Fibroblast of mammary gland (primary cell): ENCODE measurements around the gene UBE4A.

Experiments used
- DNase-seq: peaks from one replicate; pipeline ENCODE4 v3.0.0-alpha.2; 2010; ENCODE audit warnings: low read depth
- H3K4me3 ChIP-seq: 2 replicates; pipeline ENCODE4 v1.5.1; 2011; ENCODE audit warnings: low read depth, mild to moderate bottlenecking, low read length, moderate library complexity; ENCODE audit not compliant: control insufficient read depth
- CTCF ChIP-seq: conservative IDR thresholded peaks from 2 replicates; pipeline ENCODE4 v1.5.1; 2011; ENCODE audit warnings: low read depth, low read length, inconsistent platforms; ENCODE audit not compliant: control insufficient read depth, insufficient read depth

The UBE4A gene

GRCh38 chr11:118339281-118339961 is 20.0 kb upstream of the UBE4A start:
- no peak for DNase-seq
- no peak for TF ChIP-seq CTCF
- no peak overlapping the region for H3K4me3 ChIP-seq

GRCh38 chr11:118340449-118340848 is 19.0 kb upstream of the UBE4A start:
- DNase-seq = no peak
- TF ChIP-seq CTCF = no peak
- no peak overlapping the region for H3K4me3 ChIP-seq

- H3K4me3 ChIP-seq = no peak overlapping the region
Observed at GRCh38 chr11:118341261-118341660, 18.1 kb upstream of the UBE4A start.

GRCh38 chr11:118341815-118342489 is 17.4 kb upstream of the UBE4A start:
- H3K4me3 ChIP-seq = no peak overlapping the region
- TF ChIP-seq CTCF = no peak

More at GRCh38 chr11:118341261-118341660, 18.1 kb upstream of the UBE4A start:
- TF ChIP-seq CTCF = no peak
- no peak for DNase-seq

GRCh38 chr11:118342503-118343161 is 16.8 kb upstream of the UBE4A start, which contains the start of gene CD3D:
CD3D (minus strand) TSS chr11:118342705; CDS start chr11:118342607, 98 bp downstream.
- H3K4me3 ChIP-seq = no peak within 1 kb of the TSS
- no peak for DNase-seq
- TF ChIP-seq CTCF = no peak

More at GRCh38 chr11:118341815-118342489, 17.4 kb upstream of the UBE4A start:
- no peak for DNase-seq

GRCh38 chr11:118343248-118343647 is 16.2 kb upstream of the UBE4A start:
- TF ChIP-seq CTCF = no peak
- H3K4me3 ChIP-seq = no peak overlapping the region
- DNase-seq = no peak
